ENCODE data around the gene NMNAT1.

NMNAT1 gene

DNA sequence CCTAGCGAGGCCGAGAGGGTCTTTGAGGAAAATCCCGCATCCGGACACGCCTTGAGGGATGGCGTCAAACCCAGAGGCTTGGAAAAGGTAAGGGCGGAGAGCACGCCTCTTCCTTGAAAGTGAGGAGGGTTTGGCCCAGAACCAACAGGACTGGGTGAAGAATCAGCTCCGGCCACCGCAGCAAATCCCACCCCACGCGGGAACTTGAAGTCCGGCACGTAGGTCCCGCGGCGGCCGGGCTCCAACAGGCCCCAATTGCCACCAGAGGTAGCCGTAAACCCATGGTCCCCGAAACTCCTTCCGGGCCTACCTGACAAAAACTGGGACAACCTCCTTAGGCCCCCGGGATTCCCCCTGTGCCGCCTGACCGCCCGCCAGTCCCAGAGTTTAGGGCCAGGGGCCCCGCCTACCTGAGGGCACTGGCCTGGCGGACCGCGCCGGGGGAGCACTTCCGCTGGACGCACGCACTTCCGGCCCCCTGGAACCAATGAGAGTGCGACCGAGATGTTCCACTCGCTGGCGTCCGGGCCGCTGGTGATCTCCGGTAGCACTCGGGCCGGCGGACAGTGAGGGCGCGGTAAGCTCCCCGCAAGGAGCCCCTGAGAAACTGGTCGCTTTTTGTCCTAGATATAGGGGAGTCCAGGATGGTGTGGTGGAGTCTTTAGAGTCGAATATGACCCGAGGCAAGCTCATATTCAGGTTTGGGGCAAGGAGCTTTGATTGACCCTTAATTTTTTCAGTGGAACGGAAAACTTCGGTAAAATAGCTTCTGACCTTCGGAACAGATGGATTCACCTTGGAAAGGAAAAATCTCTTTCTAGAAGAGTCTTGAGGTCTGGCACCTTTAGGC is at the start of gene NMNAT1, which contains the start of gene LZIC:
Gene NMNAT1 (plus strand): TSS at position 537 of the 850 bp plus-strand sequence. CDS start 28,599 bp downstream, outside the sequence.
Gene LZIC (minus strand): TSS at position 453 of the 850 bp plus-strand sequence. CDS start 6,772 bp downstream, outside the sequence.
- peak; percentile 95 for DNase-seq (ENCODE audit: low read depth)
- TF ChIP-seq, protein P1, sequence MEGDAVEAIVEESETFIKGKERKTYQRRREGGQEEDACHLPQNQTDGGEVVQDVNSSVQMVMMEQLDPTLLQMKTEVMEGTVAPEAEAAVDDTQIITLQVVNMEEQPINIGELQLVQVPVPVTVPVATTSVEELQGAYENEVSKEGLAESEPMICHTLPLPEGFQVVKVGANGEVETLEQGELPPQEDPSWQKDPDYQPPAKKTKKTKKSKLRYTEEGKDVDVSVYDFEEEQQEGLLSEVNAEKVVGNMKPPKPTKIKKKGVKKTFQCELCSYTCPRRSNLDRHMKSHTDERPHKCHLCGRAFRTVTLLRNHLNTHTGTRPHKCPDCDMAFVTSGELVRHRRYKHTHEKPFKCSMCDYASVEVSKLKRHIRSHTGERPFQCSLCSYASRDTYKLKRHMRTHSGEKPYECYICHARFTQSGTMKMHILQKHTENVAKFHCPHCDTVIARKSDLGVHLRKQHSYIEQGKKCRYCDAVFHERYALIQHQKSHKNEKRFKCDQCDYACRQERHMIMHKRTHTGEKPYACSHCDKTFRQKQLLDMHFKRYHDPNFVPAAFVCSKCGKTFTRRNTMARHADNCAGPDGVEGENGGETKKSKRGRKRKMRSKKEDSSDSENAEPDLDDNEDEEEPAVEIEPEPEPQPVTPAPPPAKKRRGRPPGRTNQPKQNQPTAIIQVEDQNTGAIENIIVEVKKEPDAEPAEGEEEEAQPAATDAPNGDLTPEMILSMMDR (conservative IDR thresholded peaks at IDR 0.05; ENCODE audit: control insufficient read depth, insufficient read depth, low read depth, low read length) = no peak
- H3K4me3 ChIP-seq (ENCODE audit: control insufficient read depth, low read depth, low read length) = peak within 1 kb of the TSS; percentile 67

DNA sequence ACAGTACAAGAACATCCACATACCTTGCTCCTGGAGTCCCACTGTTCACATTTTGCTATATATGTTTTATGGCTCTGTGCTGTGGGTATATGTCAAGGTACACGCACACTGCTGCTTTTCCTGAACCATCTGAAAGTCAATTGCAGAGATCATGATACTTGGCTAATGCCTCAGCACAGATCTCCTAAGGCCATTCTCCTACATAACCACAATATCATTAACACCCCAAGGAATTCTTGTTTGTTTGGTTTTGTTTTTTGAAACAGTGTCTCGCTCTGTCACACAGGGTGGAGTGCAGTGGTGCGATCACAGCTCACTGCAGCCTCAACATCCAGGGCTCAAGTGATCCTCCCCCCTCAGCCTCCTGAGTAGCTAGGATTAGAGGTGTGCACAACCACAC is 49.2 kb upstream of the NMNAT1 start:
- H3K4me3 ChIP-seq (ENCODE audit: control insufficient read depth, low read depth, low read length) = no peak overlapping the region
- no peak for DNase-seq (ENCODE audit: low read depth)
- TF ChIP-seq, protein P1 (conservative IDR thresholded peaks at IDR 0.05; ENCODE audit: control insufficient read depth, insufficient read depth, low read depth, low read length) = no peak

DNA sequence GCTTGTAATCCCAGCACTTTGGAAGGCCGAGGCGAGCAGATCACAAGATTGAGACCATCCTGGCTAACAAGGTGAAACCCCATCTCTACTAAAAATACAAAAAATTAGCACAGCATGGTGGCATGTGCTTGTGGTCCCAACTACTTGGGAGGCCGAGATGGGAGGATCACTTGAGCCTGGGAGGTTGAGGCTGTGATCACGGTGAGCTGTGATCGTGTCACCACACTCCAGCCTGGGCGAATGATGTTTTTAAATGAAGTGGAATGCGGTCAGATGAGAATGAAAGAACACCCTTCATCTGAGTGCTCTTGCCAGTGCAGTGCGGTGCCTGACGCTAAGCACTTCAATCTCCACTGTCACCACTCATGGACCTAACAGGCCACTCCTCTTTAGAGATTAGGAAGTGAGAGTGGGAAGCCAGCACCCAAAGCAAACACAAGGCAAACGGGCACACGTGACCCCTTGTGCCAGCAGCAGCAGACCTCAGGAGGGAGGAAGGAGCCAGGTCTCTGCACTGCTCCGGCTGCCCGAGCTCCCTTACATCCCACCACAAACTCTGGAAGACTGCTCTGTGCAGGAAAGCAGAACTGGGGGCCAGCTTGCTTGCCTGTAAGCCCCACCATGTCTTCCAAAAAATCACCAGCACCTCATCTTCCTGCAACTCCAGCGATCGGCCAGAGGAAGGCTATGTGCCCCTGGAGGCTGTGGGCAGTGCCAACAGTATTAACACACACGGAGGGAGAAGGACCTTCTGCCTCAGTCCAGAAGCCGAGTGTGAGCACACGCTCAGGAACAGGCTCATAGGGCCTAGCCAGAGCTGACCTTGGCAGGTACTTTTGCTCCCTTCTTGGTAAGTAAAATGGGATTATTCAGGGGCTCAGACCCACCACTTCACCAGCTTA is 42.9 kb upstream of the NMNAT1 start:
- TF ChIP-seq, protein P1 (conservative IDR thresholded peaks at IDR 0.05; ENCODE audit: control insufficient read depth, insufficient read depth, low read depth, low read length) = no peak
- no peak for DNase-seq (ENCODE audit: low read depth)
- no peak overlapping the region for H3K4me3 ChIP-seq (ENCODE audit: control insufficient read depth, low read depth, low read length)

DNA sequence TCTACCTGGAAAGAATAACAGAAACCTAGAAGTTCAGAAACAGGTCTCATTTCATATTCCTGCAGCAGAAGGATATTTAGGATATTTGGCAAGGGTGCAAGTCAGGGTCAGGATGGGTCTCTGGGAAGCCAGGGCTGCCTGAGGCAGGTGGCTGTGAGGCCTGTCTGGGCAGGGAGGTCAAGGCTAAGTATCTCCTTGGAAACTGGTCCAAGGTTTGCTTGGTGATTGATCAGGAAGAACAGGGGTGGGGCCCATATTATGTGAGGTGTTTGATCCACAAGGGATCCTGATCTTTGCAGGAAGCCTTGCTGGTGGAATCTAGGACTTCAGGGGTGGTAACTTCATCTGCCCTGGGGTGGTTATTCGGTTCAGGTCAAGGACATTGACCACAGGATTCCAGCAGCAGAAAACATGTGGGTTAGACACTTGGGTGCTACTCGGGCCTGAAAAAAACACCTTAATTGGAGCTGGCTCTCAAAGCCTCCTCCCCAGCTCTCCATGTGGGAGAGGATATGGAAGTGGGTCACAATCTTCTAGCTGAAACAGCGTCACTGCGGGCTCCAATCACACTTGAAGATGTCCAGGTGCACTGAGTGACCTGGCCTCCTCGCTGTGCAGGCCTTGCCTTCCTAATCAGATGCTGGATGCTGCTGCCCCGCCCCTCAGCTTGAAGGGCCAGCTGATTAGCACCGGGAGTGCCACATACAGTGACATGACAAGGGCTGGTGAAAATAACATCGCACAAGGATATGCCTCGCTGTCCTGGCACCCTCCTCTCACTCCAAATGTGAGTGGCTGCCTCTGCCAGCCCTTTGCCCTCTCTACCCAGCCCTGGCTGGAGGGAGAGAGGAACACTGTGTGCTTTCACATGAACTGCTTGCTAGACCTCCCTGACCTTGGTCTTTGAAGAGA is 41.9 kb upstream of the NMNAT1 start:
- TF ChIP-seq, protein P1 (conservative IDR thresholded peaks at IDR 0.05; ENCODE audit: control insufficient read depth, insufficient read depth, low read depth, low read length) = no peak
- DNase-seq (ENCODE audit: low read depth) = no peak
- no peak overlapping the region for H3K4me3 ChIP-seq (ENCODE audit: control insufficient read depth, low read depth, low read length)

DNA sequence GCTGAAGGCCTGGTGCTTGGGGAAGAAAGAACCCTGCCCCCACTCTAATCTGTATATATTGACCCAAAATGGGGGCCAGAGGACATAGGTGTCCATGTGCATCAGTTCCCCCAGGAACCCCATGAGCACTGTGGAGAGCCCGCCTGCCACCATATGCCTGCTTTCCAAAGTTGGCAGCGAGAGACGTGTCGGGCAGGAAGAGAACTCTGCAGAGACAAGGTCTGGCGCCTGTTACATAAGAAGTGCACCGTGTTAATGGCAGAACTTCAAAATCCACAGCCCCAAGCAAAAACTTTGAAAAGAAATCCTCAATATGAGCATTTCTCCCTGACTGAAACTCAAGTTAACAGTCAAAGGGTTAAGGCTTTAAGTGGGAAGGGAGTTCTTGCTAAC is 41.2 kb upstream of the NMNAT1 start:
- TF ChIP-seq, protein P1 (conservative IDR thresholded peaks at IDR 0.05; ENCODE audit: control insufficient read depth, insufficient read depth, low read depth, low read length) = no peak
- no peak overlapping the region for H3K4me3 ChIP-seq (ENCODE audit: control insufficient read depth, low read depth, low read length)
- no peak for DNase-seq (ENCODE audit: low read depth)
